ENCODE data around the gene ZNF219. TPM values are rescaled to one million over a fixed set of nuclear protein-coding genes. Genes with fewer than 3 reads are reported as not detected.

Gene ZNF219
- total and polyA plus RNA-seq, 2 of the 13 experiments (the other 11 are each of a cell fraction or from before 2014, with no cell fraction given): 34.5 to 36.6 TPM

DNA sequence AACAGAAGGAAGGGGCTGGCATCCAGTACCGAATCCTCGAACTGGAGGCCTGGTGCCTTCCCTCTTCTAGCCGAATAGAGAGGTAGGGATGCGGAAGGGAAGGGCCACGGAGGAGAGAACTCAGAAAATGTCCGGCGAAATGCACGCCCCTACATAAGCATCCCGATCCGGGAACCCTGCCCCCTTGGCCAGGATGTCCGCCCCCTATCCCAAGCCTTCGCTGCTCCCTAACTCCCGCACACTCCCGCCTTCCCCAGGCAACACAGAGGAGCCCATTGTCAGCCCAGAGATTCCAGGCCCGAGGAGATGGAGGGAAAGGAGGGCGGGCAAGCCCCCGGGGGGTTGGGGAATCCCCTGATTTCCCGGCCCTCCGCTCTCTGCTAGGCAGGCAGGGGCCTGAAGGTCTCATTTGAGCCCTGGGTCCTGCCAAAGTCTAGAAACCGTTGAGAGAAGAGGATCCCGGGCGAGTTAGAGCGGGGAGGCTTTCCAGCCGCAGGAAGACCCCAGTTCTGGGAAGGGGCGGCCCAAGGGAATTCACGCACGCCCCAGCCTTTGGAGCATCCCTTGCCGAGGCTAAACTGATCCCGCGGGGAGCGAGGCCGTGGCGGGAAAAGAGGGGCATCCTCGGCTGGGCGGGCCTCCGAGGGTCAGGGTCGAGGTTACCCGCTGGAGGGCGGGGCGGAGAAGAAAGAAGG lies 28.9 kb downstream of the ZNF219 start:
- in situ Hi-C loops (cut with HindIII; ENCODE audit: extremely low pct_ligation_motif_present, low pct_unique_long_range_greater_than_20kb): loop anchor here (5.0 kb wide), 1 partner anchor 33 kb away; the partner anchor contains the start of gene TMEM253
- peak; percentile 85 for DNase-seq (ENCODE audit: low spot score)
- ATAC-seq: peak; percentile 61
- ChIA-PET CTCF (ENCODE audit: low intra/inter-chr PET ratio, low total read pairs) (interaction anchor here (5.8 to 7.5 kb wide), 4 partner anchors 20 to 55 kb away, joined by 35 to 135 read pairs (median 60); no protein-coding TSS in a partner anchor), POLR2A (interaction anchor here (1.1 to 6.7 kb wide), 21 partner anchors 8 to 386 kb away, joined by 4 to 141 read pairs (median 17); partner anchors contain the start of genes RNASE4, RNASE8, TMEM253 and ZNF219)
- Histone ChIP-seq H3K36me3 (replicated peaks in 1 of 2; ENCODE audit: control insufficient read depth in 1 of 2, insufficient read depth in 2 of 2, low read length in 2 of 2) (peaks cover 5 to 13% of the 10 kb centered on the region in 2 experiments; a peak in 4 of 5 replicates), H3K27me3 (ENCODE audit: control insufficient read depth in 1 of 2, insufficient read depth in 2 of 2, low read length in 2 of 2) (peaks cover 0 to 7% of the 10 kb centered on the region in 2 experiments; a peak in 1 of 5 replicates), H3K4me3 (replicated peaks in 1 of 3; ENCODE audit: insufficient read depth in 1 of 3, low read depth in 2 of 3, low read length in 3 of 3) (peak overlapping the region; percentile 86 to 90 (median 87)), H3K79me2 (ENCODE audit: insufficient read depth, low read length) (peaks cover 6% of the 10 kb centered on the region), H4K20me1 (ENCODE audit: insufficient read depth, low read length) (no peaks in the 10 kb centered on the region), H3K27ac (ENCODE audit: extremely low read length, insufficient read depth, low read length) (peak overlapping the region; percentile 77), H3K9me3 (ENCODE audit: low read length) (no peaks in the 10 kb centered on the region), H3K4me2 (ENCODE audit: low read depth, low read length) (peak overlapping the region; percentile 87), H3K9ac (ENCODE audit: insufficient read depth, low read depth, low read length) (peak overlapping the region; percentile 80), H3K4me1 (ENCODE audit: insufficient read depth, low read length) (peaks cover 58% of the 10 kb centered on the region), H2AFZ (ENCODE audit: low read length) (no peak overlapping the region)
- intact Hi-C loops (cut with micrococcal nuclease; ENCODE audit: unreplicated experiment): loop anchor here (1.0 to 5.0 kb wide), 3 partner anchors 15 to 123 kb away; no protein-coding TSS in a partner anchor
- WGBS (ENCODE audit: low lambda C conversion rate): 3% methylated on average over 39 of the region's 40 CpGs
- BruUV-seq (replicated peaks): no TSS peak
- FAIRE-seq: no peak
- TF ChIP-seq SMARCE1 (IDR thresholded peaks at IDR 0.05; ENCODE audit: borderline replicate concordance): no peak
- peak; percentile 75 to 85 for TF ChIP-seq NR2F1 (CRISPR knock-in tag; IDR thresholded peaks at IDR 0.05)
- TF ChIP-seq, protein P1, sequence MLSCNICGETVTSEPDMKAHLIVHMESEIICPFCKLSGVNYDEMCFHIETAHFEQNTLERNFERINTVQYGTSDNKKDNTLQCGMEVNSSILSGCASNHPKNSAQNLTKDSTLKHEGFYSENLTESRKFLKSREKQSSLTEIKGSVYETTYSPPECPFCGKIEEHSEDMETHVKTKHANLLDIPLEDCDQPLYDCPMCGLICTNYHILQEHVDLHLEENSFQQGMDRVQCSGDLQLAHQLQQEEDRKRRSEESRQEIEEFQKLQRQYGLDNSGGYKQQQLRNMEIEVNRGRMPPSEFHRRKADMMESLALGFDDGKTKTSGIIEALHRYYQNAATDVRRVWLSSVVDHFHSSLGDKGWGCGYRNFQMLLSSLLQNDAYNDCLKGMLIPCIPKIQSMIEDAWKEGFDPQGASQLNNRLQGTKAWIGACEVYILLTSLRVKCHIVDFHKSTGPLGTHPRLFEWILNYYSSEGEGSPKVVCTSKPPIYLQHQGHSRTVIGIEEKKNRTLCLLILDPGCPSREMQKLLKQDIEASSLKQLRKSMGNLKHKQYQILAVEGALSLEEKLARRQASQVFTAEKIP (CRISPR knock-in tag; IDR thresholded peaks at IDR 0.05; ENCODE audit: borderline replicate concordance): no peak
- no peak for TF ChIP-seq ETV5 (CRISPR knock-in tag; IDR thresholded peaks at IDR 0.05; ENCODE audit: borderline replicate concordance)
- TF ChIP-seq ZNF253 (CRISPR knock-in tag; IDR thresholded peaks at IDR 0.05; ENCODE audit: borderline replicate concordance): no peak
- no peak for TF ChIP-seq SMC3 (IDR thresholded peaks at IDR 0.05; ENCODE audit: low read length)
- TF ChIP-seq, protein P2, sequence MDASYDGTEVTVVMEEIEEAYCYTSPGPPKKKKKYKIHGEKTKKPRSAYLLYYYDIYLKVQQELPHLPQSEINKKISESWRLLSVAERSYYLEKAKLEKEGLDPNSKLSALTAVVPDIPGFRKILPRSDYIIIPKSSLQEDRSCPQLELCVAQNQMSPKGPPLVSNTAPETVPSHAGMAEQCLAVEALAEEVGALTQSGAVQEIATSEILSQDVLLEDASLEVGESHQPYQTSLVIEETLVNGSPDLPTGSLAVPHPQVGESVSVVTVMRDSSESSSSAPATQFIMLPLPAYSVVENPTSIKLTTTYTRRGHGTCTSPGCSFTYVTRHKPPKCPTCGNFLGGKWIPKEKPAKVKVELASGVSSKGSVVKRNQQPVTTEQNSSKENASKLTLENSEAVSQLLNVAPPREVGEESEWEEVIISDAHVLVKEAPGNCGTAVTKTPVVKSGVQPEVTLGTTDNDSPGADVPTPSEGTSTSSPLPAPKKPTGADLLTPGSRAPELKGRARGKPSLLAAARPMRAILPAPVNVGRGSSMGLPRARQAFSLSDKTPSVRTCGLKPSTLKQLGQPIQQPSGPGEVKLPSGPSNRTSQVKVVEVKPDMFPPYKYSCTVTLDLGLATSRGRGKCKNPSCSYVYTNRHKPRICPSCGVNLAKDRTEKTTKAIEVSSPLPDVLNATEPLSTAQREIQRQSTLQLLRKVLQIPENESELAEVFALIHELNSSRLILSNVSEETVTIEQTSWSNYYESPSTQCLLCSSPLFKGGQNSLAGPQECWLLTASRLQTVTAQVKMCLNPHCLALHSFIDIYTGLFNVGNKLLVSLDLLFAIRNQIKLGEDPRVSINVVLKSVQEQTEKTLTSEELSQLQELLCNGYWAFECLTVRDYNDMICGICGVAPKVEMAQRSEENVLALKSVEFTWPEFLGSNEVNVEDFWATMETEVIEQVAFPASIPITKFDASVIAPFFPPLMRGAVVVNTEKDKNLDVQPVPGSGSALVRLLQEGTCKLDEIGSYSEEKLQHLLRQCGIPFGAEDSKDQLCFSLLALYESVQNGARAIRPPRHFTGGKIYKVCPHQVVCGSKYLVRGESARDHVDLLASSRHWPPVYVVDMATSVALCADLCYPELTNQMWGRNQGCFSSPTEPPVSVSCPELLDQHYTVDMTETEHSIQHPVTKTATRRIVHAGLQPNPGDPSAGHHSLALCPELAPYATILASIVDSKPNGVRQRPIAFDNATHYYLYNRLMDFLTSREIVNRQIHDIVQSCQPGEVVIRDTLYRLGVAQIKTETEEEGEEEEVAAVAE (CRISPR knock-in tag; IDR thresholded peaks at IDR 0.05; ENCODE audit: borderline replicate concordance): no peak
- no peak for TF ChIP-seq ERF (CRISPR knock-in tag; IDR thresholded peaks at IDR 0.05)
- no peak for TF ChIP-seq ZNF720 (CRISPR knock-in tag; IDR thresholded peaks at IDR 0.05)
- TF ChIP-seq, protein P3, sequence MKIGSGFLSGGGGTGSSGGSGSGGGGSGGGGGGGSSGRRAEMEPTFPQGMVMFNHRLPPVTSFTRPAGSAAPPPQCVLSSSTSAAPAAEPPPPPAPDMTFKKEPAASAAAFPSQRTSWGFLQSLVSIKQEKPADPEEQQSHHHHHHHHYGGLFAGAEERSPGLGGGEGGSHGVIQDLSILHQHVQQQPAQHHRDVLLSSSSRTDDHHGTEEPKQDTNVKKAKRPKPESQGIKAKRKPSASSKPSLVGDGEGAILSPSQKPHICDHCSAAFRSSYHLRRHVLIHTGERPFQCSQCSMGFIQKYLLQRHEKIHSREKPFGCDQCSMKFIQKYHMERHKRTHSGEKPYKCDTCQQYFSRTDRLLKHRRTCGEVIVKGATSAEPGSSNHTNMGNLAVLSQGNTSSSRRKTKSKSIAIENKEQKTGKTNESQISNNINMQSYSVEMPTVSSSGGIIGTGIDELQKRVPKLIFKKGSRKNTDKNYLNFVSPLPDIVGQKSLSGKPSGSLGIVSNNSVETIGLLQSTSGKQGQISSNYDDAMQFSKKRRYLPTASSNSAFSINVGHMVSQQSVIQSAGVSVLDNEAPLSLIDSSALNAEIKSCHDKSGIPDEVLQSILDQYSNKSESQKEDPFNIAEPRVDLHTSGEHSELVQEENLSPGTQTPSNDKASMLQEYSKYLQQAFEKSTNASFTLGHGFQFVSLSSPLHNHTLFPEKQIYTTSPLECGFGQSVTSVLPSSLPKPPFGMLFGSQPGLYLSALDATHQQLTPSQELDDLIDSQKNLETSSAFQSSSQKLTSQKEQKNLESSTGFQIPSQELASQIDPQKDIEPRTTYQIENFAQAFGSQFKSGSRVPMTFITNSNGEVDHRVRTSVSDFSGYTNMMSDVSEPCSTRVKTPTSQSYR (CRISPR knock-in tag; IDR thresholded peaks at IDR 0.05; ENCODE audit: borderline replicate concordance): no peak
- no peak for TF ChIP-seq DNMT1 (CRISPR knock-in tag; IDR thresholded peaks at IDR 0.05)
- TF ChIP-seq FOSL1 (CRISPR knock-in tag; IDR thresholded peaks at IDR 0.05; ENCODE audit: borderline replicate concordance): no peak
- no peak for TF ChIP-seq MIXL1 (CRISPR knock-in tag; IDR thresholded peaks at IDR 0.05)
- TF ChIP-seq ZNF30 (CRISPR knock-in tag; IDR thresholded peaks at IDR 0.05): no peak

All from HepG2 (cell line).